Measurements from ENCODE around the gene LY6G5C. TPM values are rescaled to one million over a fixed set of nuclear protein-coding genes. Genes with fewer than 3 reads are reported as not detected.

The LY6G5C gene
- total and polyA plus RNA-seq, 12 donors: 0.39 to 3.6 (median 1.9) TPM; not detected in 1

DNA sequence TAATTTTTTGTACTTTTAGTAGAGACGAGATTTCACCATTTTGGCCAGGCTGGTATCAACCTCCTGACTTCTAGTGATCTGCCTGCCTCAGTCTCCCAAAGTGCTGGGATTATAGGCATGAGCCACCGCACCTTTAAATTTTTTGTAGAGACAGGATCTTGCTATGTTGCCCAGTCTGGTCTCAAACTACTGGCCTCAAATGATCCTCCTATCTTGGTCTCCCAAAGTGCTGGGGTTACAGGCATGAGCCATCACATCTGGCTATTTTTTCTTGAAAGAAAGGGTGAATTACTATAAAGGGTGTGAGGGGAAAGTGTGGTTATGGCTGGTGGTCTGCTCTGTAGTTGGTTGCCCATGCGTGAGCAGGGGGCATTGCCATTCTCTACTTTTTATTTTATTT lies 27.4 kb upstream of the LY6G5C start:
- no peak for DNase-seq
- Histone ChIP-seq H3K4me1 (replicated peaks in 1 of 2) (peaks cover 0 to 6% of the 10 kb centered on the region in 2 donors), H3K4me3 (no peak overlapping the region), H3K36me3 (replicated peaks in 1 of 2) (no peaks in the 10 kb centered on the region), H3K9me3 (replicated peaks in 1 of 3) (no peaks in the 10 kb centered on the region), H3K27ac (no peak overlapping the region), H3K27me3 (no peaks in the 10 kb centered on the region)
- intact Hi-C loops (cut with DNase I): no loop called here
- WGBS, 4 donors: 86 to 92% (median 90%) methylated on average over 3 of the region's 3 CpGs
- TF ChIP-seq POLR2A (IDR thresholded peaks at IDR 0.05): no peak
- TF ChIP-seq, protein P1, sequence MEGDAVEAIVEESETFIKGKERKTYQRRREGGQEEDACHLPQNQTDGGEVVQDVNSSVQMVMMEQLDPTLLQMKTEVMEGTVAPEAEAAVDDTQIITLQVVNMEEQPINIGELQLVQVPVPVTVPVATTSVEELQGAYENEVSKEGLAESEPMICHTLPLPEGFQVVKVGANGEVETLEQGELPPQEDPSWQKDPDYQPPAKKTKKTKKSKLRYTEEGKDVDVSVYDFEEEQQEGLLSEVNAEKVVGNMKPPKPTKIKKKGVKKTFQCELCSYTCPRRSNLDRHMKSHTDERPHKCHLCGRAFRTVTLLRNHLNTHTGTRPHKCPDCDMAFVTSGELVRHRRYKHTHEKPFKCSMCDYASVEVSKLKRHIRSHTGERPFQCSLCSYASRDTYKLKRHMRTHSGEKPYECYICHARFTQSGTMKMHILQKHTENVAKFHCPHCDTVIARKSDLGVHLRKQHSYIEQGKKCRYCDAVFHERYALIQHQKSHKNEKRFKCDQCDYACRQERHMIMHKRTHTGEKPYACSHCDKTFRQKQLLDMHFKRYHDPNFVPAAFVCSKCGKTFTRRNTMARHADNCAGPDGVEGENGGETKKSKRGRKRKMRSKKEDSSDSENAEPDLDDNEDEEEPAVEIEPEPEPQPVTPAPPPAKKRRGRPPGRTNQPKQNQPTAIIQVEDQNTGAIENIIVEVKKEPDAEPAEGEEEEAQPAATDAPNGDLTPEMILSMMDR (IDR thresholded peaks at IDR 0.05): no peak

DNA sequence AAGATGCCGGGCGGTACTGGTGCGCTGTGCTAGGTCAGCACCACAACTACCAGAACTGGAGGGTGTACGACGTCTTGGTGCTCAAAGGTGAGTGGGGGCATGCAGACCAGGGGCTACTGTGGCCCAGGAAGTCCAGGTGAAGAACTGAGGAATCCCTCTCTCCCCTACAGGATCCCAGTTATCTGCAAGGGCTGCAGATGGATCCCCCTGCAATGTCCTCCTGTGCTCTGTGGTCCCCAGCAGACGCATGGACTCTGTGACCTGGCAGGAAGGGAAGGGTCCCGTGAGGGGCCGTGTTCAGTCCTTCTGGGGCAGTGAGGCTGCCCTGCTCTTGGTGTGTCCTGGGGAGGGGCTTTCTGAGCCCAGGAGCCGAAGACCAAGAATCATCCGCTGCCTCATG lies 26.8 kb upstream of the LY6G5C start:
- Histone ChIP-seq H3K4me3 (no peak overlapping the region), H3K9me3 (replicated peaks in 1 of 3) (no peaks in the 10 kb centered on the region), H3K27ac (no peak overlapping the region), H3K27me3 (no peaks in the 10 kb centered on the region), H3K36me3 (replicated peaks in 1 of 2) (no peaks in the 10 kb centered on the region), H3K4me1 (replicated peaks in 1 of 2) (peaks cover 0 to 6% of the 10 kb centered on the region in 2 donors)
- 80 to 92% (median 87%) methylated on average over 1 to 10 of the region's 10 CpGs for WGBS, 4 donors
- no peak for DNase-seq
- TF ChIP-seq, protein P1 (IDR thresholded peaks at IDR 0.05): no peak
- TF ChIP-seq POLR2A (IDR thresholded peaks at IDR 0.05): no peak
- intact Hi-C loops (cut with DNase I): no loop called here

DNA sequence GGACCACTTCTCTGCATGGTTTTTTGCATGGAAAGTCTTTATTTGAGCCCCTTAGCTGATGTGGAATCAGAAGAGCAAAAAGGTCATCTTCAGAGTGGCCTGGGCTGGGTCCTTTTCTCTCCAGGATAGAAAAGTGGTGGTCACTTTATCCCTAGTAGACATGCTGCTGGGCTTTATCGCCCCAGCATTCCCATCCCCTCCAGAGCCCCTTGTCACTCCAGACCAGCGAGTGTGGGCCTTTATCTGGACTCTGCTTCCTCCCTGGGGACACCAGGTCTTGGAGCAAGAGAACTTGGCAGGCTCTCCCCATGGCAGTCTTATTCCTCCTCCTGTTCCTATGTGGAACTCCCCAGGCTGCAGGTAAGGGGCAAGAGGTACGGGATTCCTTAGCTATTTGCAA lies 25.7 kb upstream of the LY6G5C start, which contains the start of gene LY6G6F:
TSS of gene LY6G6F (plus strand) at position 268 of the 400 bp plus-strand sequence. CDS start at position 309, 41 bp downstream.
- H3K4me1 ChIP-seq (replicated peaks in 1 of 2): peaks cover 7 to 13% of the 10 kb centered on the region in 2 donors
- intact Hi-C loops (cut with DNase I): no loop called here
- TF ChIP-seq, protein P1 (IDR thresholded peaks at IDR 0.05): no peak
- TF ChIP-seq POLR2A (IDR thresholded peaks at IDR 0.05): no peak
- no peaks in the 10 kb centered on the region for H3K27me3 ChIP-seq
- no peaks in the 10 kb centered on the region for H3K36me3 ChIP-seq (replicated peaks in 1 of 2)
- no peak within 1 kb of the TSS for H3K4me3 ChIP-seq
- no peak for DNase-seq
- WGBS, 4 donors: 55 to 75% (median 68%) methylated on average over 3 of the region's 3 CpGs
- no peaks in the 10 kb centered on the region for H3K9me3 ChIP-seq (replicated peaks in 1 of 3)
- H3K27ac ChIP-seq: peak within 1 kb of the TSS in 1 of 5 donors; percentile 14

DNA sequence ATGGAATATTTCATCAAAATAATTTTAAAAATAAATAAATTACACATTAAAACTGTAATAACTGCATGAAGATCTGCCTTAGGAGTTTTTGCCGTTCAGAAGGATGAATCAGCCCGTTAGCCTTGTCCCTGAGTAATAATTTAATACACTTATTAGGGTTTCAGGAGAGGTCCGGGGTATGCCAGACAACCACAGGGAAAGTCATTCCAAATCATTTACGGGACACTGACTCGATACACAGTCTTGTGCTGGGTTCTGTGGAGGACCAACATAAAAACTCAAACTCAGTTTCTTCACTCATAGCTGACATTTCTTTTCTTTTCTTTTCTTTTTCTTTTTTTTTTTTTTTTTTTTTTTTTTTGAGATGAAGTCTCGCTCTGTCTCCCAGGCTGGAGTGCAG lies 25.1 kb upstream of the LY6G5C start:
- Histone ChIP-seq H3K9me3 (replicated peaks in 1 of 3) (no peaks in the 10 kb centered on the region), H3K4me3 (no peak overlapping the region), H3K27me3 (no peaks in the 10 kb centered on the region), H3K27ac (peak overlapping the region in 1 of 5 donors; percentile 14), H3K36me3 (replicated peaks in 1 of 2) (no peaks in the 10 kb centered on the region), H3K4me1 (replicated peaks in 1 of 2) (peaks cover 8 to 20% of the 10 kb centered on the region in 2 donors)
- TF ChIP-seq POLR2A (IDR thresholded peaks at IDR 0.05): no peak
- TF ChIP-seq, protein P1 (IDR thresholded peaks at IDR 0.05): no peak
- intact Hi-C loops (cut with DNase I): no loop called here
- DNase-seq: no peak
- WGBS, 4 donors: 42 to 63% (median 49%) methylated on average over 5 to 6 of the region's 6 CpGs

Measured in adrenal gland (tissue), 12 donors.